ENCODE data around the gene PKN1.

PKN1 gene

GRCh38 chr19:14516746-14517438, 83.8 kb downstream of the PKN1 start:
- no peak for DNase-seq

- DNase-seq = no peak
Measured at GRCh38 chr19:14517446-14517839, 84.3 kb downstream of the PKN1 start.

- peak; percentile 98 for DNase-seq
Measured at GRCh38 chr19:14517840-14518505, 84.9 kb downstream of the PKN1 start, which contains the start of gene DNAJB1. DNAJB1 (minus strand) TSS chr19:14518397; CDS start chr19:14518349, 48 bp downstream.

- no peak for DNase-seq
Measured at GRCh38 chr19:14519245-14519859, 86.2 kb downstream of the PKN1 start.

GRCh38 chr19:14519860-14520407, 86.8 kb downstream of the PKN1 start:
- DNase-seq = no peak

- DNase-seq = no peak
Measured at GRCh38 chr19:14520543-14520942, 87.4 kb downstream of the PKN1 start.
